H1 (cell line): ENCODE measurements around the gene LCN6. TPM values are rescaled to one million over a fixed set of nuclear protein-coding genes. Genes with fewer than 3 reads are reported as not detected.

ENCODE experiments used
- CTCF ChIA-PET: fragments of 300-600 bp; sonication (Branson Sonifier 250); formaldehyde crosslinking; loops from one replicate; lab custom pipeline; 2021; ENCODE audit not compliant: partially characterized antibody; lab: Charles Lee
- POLR2A ChIA-PET: fragments of 300-600 bp; sonication (Branson Sonifier 250); formaldehyde crosslinking; loops from one replicate; lab custom pipeline; 2021; ENCODE audit warnings: inconsistent platforms; ENCODE audit not compliant: partially characterized antibody; lab: Charles Lee
- DNase-seq, 2 experiments: peaks; one replicate each; pipeline versions ENCODE4 v3.0.0 to v3.0.0-alpha.2; 2010 to 2022; ENCODE audit warnings: low spot score in 2 of 2, low read depth in 1 of 2, mixed read lengths in 1 of 2
- FAIRE-seq: peaks from 2 replicates; lab custom pipeline; 2011; peaks lifted over from hg19 to GRCh38; lab: Jason Lieb, UNC
- H2AFZ ChIP-seq: 2 replicates; pipeline ENCODE4 v1.8.1; 2012; ENCODE audit warnings: low read length, inconsistent platforms
- H2AK5ac ChIP-seq: 2 replicates; pipeline ENCODE4 v1.6.1; 2013; ENCODE audit warnings: low read depth, low read length
- H2BK120ac ChIP-seq: replicated peaks from 2 replicates; pipeline ENCODE3; 2013; ENCODE audit warnings: low read depth, low read length, inconsistent platforms
- H2BK12ac ChIP-seq: 2 replicates; pipeline ENCODE4 v1.6.1; 2013; ENCODE audit warnings: low read depth, low read length
- H2BK15ac ChIP-seq: 2 replicates; pipeline ENCODE4 v1.6.1; 2013; ENCODE audit warnings: low read length
- H2BK20ac ChIP-seq: 2 replicates; pipeline ENCODE4 v1.6.1; 2013; ENCODE audit warnings: low read length
- H2BK5ac ChIP-seq: 2 replicates; pipeline ENCODE4 v1.6.1; 2013; ENCODE audit warnings: low read depth, low read length
- H3K14ac ChIP-seq: 2 replicates; pipeline ENCODE4 v1.6.1; 2013; ENCODE audit warnings: inconsistent platforms; ENCODE audit not compliant: insufficient read length
- H3K18ac ChIP-seq: 2 replicates; pipeline ENCODE4 v1.6.1; 2013; ENCODE audit warnings: low read length; ENCODE audit errors: extremely low read depth
- H3K23ac ChIP-seq: 2 replicates; pipeline ENCODE4 v1.6.1; 2013; ENCODE audit warnings: inconsistent platforms; ENCODE audit not compliant: insufficient read length
- H3K23me2 ChIP-seq: 2 replicates; pipeline ENCODE4 v1.6.1; 2013; ENCODE audit warnings: low read depth, low read length
- H3K27ac ChIP-seq: 2 replicates; pipeline ENCODE4 v1.6.1; 2011; ENCODE audit warnings: low read depth, low read length, inconsistent platforms
- H3K27me3 ChIP-seq, 4 experiments: replicated peaks in 1 of 4; 1 replicate in 1 of 4; 2 replicates in 3 of 4; pipeline versions ENCODE4 v1.6.1 to v1.8.1; 2011 to 2013; ENCODE audit warnings: low read length in 3 of 4, mild to moderate bottlenecking in 3 of 4, inconsistent platforms in 2 of 4, mixed read lengths in 2 of 4, moderate library complexity in 1 of 4; ENCODE audit not compliant: control insufficient read depth in 3 of 4, insufficient read depth in 3 of 4; ENCODE audit errors: extremely low read depth in 1 of 4
- H3K36me3 ChIP-seq, 4 experiments: 2 replicates each; pipeline versions ENCODE4 v1.6.1 to v1.8.1; 2011 to 2013; ENCODE audit warnings: mild to moderate bottlenecking in 4 of 4, low read length in 3 of 4, moderate library complexity in 2 of 4, control low read depth in 1 of 4, inconsistent platforms in 1 of 4; ENCODE audit not compliant: insufficient read depth in 4 of 4, control insufficient read depth in 2 of 4
- H3K4ac ChIP-seq: replicated peaks from 2 replicates; pipeline ENCODE3; 2013; ENCODE audit warnings: low read length, low read depth, mixed read lengths, inconsistent platforms; ENCODE audit not compliant: insufficient read length
- H3K4me1 ChIP-seq, 4 experiments: replicated peaks in 1 of 4; 1 replicate in 1 of 4; 2 replicates in 3 of 4; pipeline versions ENCODE4 v1.6.1 to v1.8.1; 2011 to 2013; ENCODE audit warnings: low read length in 3 of 4, inconsistent platforms in 2 of 4, mixed read lengths in 1 of 4; ENCODE audit not compliant: insufficient read depth in 4 of 4, control insufficient read depth in 3 of 4
- H3K4me2 ChIP-seq, 2 experiments: 2 replicates each; pipeline versions ENCODE4 v1.6.1 to v1.8.1; 2011 to 2013; ENCODE audit warnings: low read depth in 2 of 2, low read length in 2 of 2, control low read depth in 1 of 2, inconsistent platforms in 1 of 2, mild to moderate bottlenecking in 1 of 2; ENCODE audit not compliant: insufficient read depth in 1 of 2
- H3K4me3 ChIP-seq, 4 experiments: fragments of 200-600, 300-600 bp in 1 of 4; sonication (generic), shearing (Covaris generic), sonication (Bioruptor Twin) in 1 of 4; 2 replicates each; pipeline versions ENCODE4 v1.5.1 to v1.8.1; 2011 to 2016; ENCODE audit warnings: low read length in 4 of 4, low read depth in 3 of 4, control low read depth in 2 of 4, inconsistent platforms in 2 of 4, mild to moderate bottlenecking in 2 of 4, mixed read lengths in 1 of 4, moderate library complexity in 1 of 4; ENCODE audit not compliant: insufficient read depth in 2 of 4; ENCODE audit errors: extremely low read depth in 1 of 4
- H3K56ac ChIP-seq: replicated peaks from 2 replicates; pipeline ENCODE3; 2013; ENCODE audit warnings: low read depth, mild to moderate bottlenecking, mixed read lengths, low read length, inconsistent platforms; ENCODE audit not compliant: insufficient read length
- H3K79me1 ChIP-seq: 2 replicates; pipeline ENCODE4 v1.6.1; 2013; ENCODE audit warnings: low read depth, low read length, control low read depth
- H3K79me2 ChIP-seq, 2 experiments: 2 replicates each; pipeline versions ENCODE4 v1.6.1 to v1.8.1; 2012 to 2013; ENCODE audit warnings: low read length in 2 of 2, mild to moderate bottlenecking in 2 of 2, inconsistent platforms in 1 of 2; ENCODE audit not compliant: insufficient read depth in 2 of 2, control insufficient read depth in 1 of 2
- H3K9ac ChIP-seq, 4 experiments: replicated peaks in 1 of 4; 1 replicate in 1 of 4; 2 replicates in 3 of 4; pipeline versions ENCODE4 v1.6.1 to v1.8.1; 2011 to 2013; ENCODE audit warnings: low read depth in 3 of 4, low read length in 3 of 4, control low read depth in 2 of 4, mild to moderate bottlenecking in 2 of 4, moderate library complexity in 2 of 4, inconsistent platforms in 1 of 4; ENCODE audit errors: extremely low read depth in 1 of 4
- H3K9me3 ChIP-seq, 2 experiments: 2 replicates each; pipeline versions ENCODE4 v1.6.1 to v1.8.1; 2012 to 2013; ENCODE audit warnings: mild to moderate bottlenecking in 2 of 2, moderate library complexity in 2 of 2, control low read depth in 1 of 2, inconsistent platforms in 1 of 2, low read depth in 1 of 2, low read length in 1 of 2, mixed read lengths in 1 of 2; ENCODE audit not compliant: insufficient read depth in 2 of 2
- H4K20me1 ChIP-seq, 2 experiments: replicated peaks in 1 of 2; 2 replicates each; pipeline versions ENCODE3 to v1.8.1; 2011 to 2013; ENCODE audit warnings: inconsistent platforms in 2 of 2, low read length in 2 of 2, mild to moderate bottlenecking in 1 of 2; ENCODE audit not compliant: insufficient read depth in 2 of 2, control insufficient read depth in 1 of 2
- H4K5ac ChIP-seq: 2 replicates; pipeline ENCODE4 v1.6.1; 2013; ENCODE audit warnings: low read length, low read depth, mixed read lengths, inconsistent platforms; ENCODE audit not compliant: insufficient read length
- H4K8ac ChIP-seq: 2 replicates; pipeline ENCODE4 v1.8.0; 2013; ENCODE audit warnings: mild to moderate bottlenecking, moderate library complexity, low read length, inconsistent platforms; ENCODE audit not compliant: insufficient read depth; ENCODE audit errors: extremely low read depth
- H4K91ac ChIP-seq: replicated peaks from 2 replicates; pipeline ENCODE3; 2013; ENCODE audit warnings: low read length, mixed read lengths, inconsistent platforms; ENCODE audit not compliant: insufficient read length
- ASH2L ChIP-seq: fragments of 200-600, 300-600 bp; sonication (generic); IDR thresholded peaks from one replicate; pipeline ENCODE4 v1.7.1; 2017; ENCODE audit warnings: low read length
- BCL11A ChIP-seq, 2 experiments: IDR thresholded peaks; one replicate each; pipeline ENCODE4 v1.6.1; 2011; ENCODE audit warnings: low read depth in 2 of 2, low read length in 2 of 2, mild to moderate bottlenecking in 2 of 2
- CHD2 ChIP-seq: IDR thresholded peaks from 2 replicates; pipeline ENCODE4 v1.6.1; 2012; ENCODE audit warnings: low read length, improper control_type of control experiment
- CREB1 ChIP-seq: IDR thresholded peaks from 2 replicates; pipeline ENCODE4 v1.6.1; 2012; ENCODE audit warnings: inconsistent platforms
- CTBP2 ChIP-seq: IDR thresholded peaks from 2 replicates; pipeline ENCODE4 v1.7.0; 2011; ENCODE audit warnings: borderline replicate concordance, mild to moderate bottlenecking, moderate library complexity, mixed read lengths, low read length; ENCODE audit not compliant: insufficient read depth, insufficient read length
- EZH2 ChIP-seq: fragments of 200-600 bp; sonication (generic); IDR thresholded peaks from 2 replicates; pipeline ENCODE4 v1.7.1; 2012; ENCODE audit warnings: low read depth, mild to moderate bottlenecking, moderate library complexity, low read length, inconsistent platforms; ENCODE audit not compliant: severe bottlenecking
- HDAC6 ChIP-seq: IDR thresholded peaks from one replicate; pipeline ENCODE4 v1.7.1; 2012; ENCODE audit warnings: low read depth, mild to moderate bottlenecking, inconsistent platforms, low read length, moderate library complexity
- KDM1A ChIP-seq: fragments of 200-600, 300-600 bp; sonication (generic); IDR thresholded peaks from 2 replicates; pipeline ENCODE4 v1.7.1; 2016; ENCODE audit warnings: mild to moderate bottlenecking, low read length, borderline replicate concordance
- RNF2 ChIP-seq: fragments of 200-900, 300-1000 bp; sonication (generic); IDR thresholded peaks from 2 replicates; pipeline ENCODE4 v1.7.1; 2016; ENCODE audit warnings: borderline replicate concordance, low read depth, mild to moderate bottlenecking, antibody characterized with exemption, low read length; ENCODE audit not compliant: poor library complexity, severe bottlenecking; ENCODE audit errors: missing control alignments
- SP2 ChIP-seq: IDR thresholded peaks from 2 replicates; pipeline ENCODE4 v1.6.1; 2012; ENCODE audit warnings: mild to moderate bottlenecking, low read length, inconsistent platforms
- SRF ChIP-seq: IDR thresholded peaks from 2 replicates; pipeline ENCODE4 v1.6.1; 2011; ENCODE audit warnings: mild to moderate bottlenecking, low read depth, low read length, moderate library complexity
- SUZ12 ChIP-seq: fragments of 200-600 bp; sonication (generic); IDR thresholded peaks from 2 replicates; pipeline ENCODE4 v1.6.1; 2012; ENCODE audit warnings: mild to moderate bottlenecking, inconsistent platforms, low read length, moderate library complexity, mixed read lengths
- TAF1 ChIP-seq: IDR thresholded peaks from 2 replicates; pipeline ENCODE4 v1.6.1; 2011; ENCODE audit warnings: mild to moderate bottlenecking, low read depth, low read length
- TEAD4 ChIP-seq: IDR thresholded peaks from 2 replicates; pipeline ENCODE4 v1.6.1; 2012; ENCODE audit warnings: low read depth, low read length, inconsistent platforms, mixed read lengths
- WGBS, 2 experiments: shearing (Covaris generic) in 1 of 2; methylation state at CpG; one replicate each; pipeline versions ENCODE4 v1.1.6 to v1.1.7; 2013 to 2015; ENCODE audit warnings: low lambda C conversion rate in 2 of 2, mixed read lengths in 2 of 2, inconsistent platforms in 1 of 2, low coverage in 1 of 2, missing lambda C conversion rate in 1 of 2; ENCODE audit not compliant: insufficient replicate concordance in 2 of 2, insufficient coverage in 1 of 2, insufficient read length in 1 of 2; ENCODE audit errors: extremely low coverage in 1 of 2, missing lambda C conversion rate in 1 of 2; 5-methylcytosine and 5-hydroxymethylcytosine counted together
- polyA plus RNA-seq, 7 experiments: library from polyadenylated mRNA; depleted of rRNA in 3 of 7; stranded (reverse) in 5 of 7; unstranded in 2 of 7; fragments of >200 nt in 5 of 7; fragments of 200-250 nt in 2 of 7; gene quantifications; 1 replicate in 5 of 7; 2 replicates in 1 of 7; 4 replicates in 1 of 7; pipeline versions ENCODE4 v1.2.1 to v1.2.3, GENCODE V29; 2011 to 2013; ENCODE audit warnings: missing spikeins in 2 of 7, mixed read lengths in 2 of 7
- total RNA-seq: library from RNA; stranded (reverse); fragmentation: NEBNext Ultra II Directional; extraction: Animal tissue kit (Norgen Biotek cat#: 25700); gene quantifications from 2 replicates; pipeline ENCODE4 v1.2.1, GENCODE V29; 2021

LCN6 gene
- total and polyA plus RNA-seq, 2 of the 8 experiments (the other 6 are each of a cell fraction or from before 2014, with no cell fraction given), result not detected

- Histone ChIP-seq H3K79me2 (peaks cover 8 to 26% of the 10 kb centered on the region in 2 experiments), H3K36me3 (peaks cover 19 to 49% (median 35%) of the 10 kb centered on the region in 4 experiments), H3K79me1 (peaks cover 7% of the 10 kb centered on the region), H4K8ac (no peak overlapping the region), H2AFZ (no peak overlapping the region), H3K27ac (no peak overlapping the region), H3K18ac (no peak overlapping the region), H3K9me3 (no peaks in the 10 kb centered on the region), H3K56ac (no peak overlapping the region), H2BK20ac (no peak overlapping the region), H3K4me1 (peaks cover 3 to 22% (median 5%) of the 10 kb centered on the region in 4 experiments), H3K4me2 (no peak overlapping the region), H3K14ac (no peak overlapping the region), H3K23ac (no peak overlapping the region), H3K4me3 (no peak overlapping the region), H4K20me1 (peaks cover 30 to 44% of the 10 kb centered on the region in 2 experiments), H3K23me2 (peaks cover 13% of the 10 kb centered on the region; the same call in 1 of the 2 replicates), H3K9ac (no peak overlapping the region), H2AK5ac (no peak overlapping the region), H2BK5ac (no peak overlapping the region), H2BK12ac (no peak overlapping the region), H2BK15ac (no peak overlapping the region), H4K91ac (no peak overlapping the region), H2BK120ac (no peak overlapping the region), H3K27me3 (peaks cover 0 to 3% (median 1%) of the 10 kb centered on the region in 4 experiments; a peak in 4 of 7 replicates), H3K4ac (no peak overlapping the region), H4K5ac (no peak overlapping the region)
- no peak for DNase-seq
- ChIA-PET POLR2A (interaction anchor here (0.7 to 4.3 kb wide), 7 partner anchors 9 to 60 kb away, joined by 3 to 46 read pairs (median 3); partner anchors contain the start of gene DIPK1B), CTCF (no interaction called here)
- TF ChIP-seq SRF (no peak), HDAC6 (no peak), TEAD4 (no peak), CTBP2 (no peak), CREB1 (no peak), KDM1A (no peak), SP2 (no peak), EZH2 (no peak), RNF2 (no peak), ASH2L (no peak), BCL11A (IDR thresholded peaks at IDR 0.05; ENCODE audit: low read depth in 2 of 2, low read length in 2 of 2) (no peak), CHD2 (no peak), SUZ12 (no peak), TAF1 (no peak)
- 90% methylated on average over 8 of the region's 8 CpGs; no CpG with 5 or more reads in 1 of the 2 experiments for WGBS, 2 experiments
- FAIRE-seq, result no peak
Observed at GRCh38 chr9:136723989-136724388, 24.3 kb downstream of the LCN6 start.
